ENCODE results near the gene FAM221B. TPM values are rescaled to one million over a fixed set of nuclear protein-coding genes. Genes with fewer than 3 reads are reported as not detected.

Gene FAM221B
- total RNA-seq, 1 donor = not detected

- Histone ChIP-seq H3K9me3 (ENCODE audit: low read depth, low read length) (no peaks in the 10 kb centered on the region), H3K4me1 (ENCODE audit: insufficient read depth, low read length) (no peaks in the 10 kb centered on the region), H3K4me3 (ENCODE audit: low read length) (no peak overlapping the region), H3K27me3 (ENCODE audit: insufficient read depth, low read length) (peaks cover 2% of the 10 kb centered on the region)
These were observed 35.1 kb downstream of the FAM221B start for GRCh38 chr9:35793461-35793860.

DNA sequence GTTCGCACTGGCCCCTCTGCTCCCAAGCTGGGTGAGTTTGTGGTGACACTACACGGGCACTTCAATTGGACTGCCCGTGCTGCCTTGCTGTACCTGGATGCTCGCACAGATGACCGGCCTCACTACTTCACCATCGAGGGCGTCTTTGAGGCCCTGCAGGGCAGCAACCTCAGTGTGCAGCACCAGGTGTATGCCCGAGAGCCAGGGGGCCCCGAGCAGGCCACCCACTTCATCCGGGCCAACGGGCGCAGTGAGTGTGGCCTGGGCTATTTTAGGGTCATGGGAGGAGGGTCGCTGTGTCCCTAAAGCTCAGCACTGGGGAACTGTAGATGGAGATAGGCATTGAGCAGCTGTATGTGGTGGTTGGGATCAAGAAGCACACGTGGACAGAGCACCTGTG, 35.7 kb downstream of the FAM221B start:
- Histone ChIP-seq H3K9me3 (ENCODE audit: low read depth, low read length) (no peaks in the 10 kb centered on the region), H3K27me3 (ENCODE audit: insufficient read depth, low read length) (peaks cover 2% of the 10 kb centered on the region), H3K4me1 (ENCODE audit: insufficient read depth, low read length) (no peaks in the 10 kb centered on the region), H3K4me3 (ENCODE audit: low read length) (no peak overlapping the region)

GRCh38 chr9:35792024-35792813, 36.3 kb downstream of the FAM221B start:
- Histone ChIP-seq H3K4me1 (ENCODE audit: insufficient read depth, low read length) (no peaks in the 10 kb centered on the region), H3K9me3 (ENCODE audit: low read depth, low read length) (no peaks in the 10 kb centered on the region), H3K4me3 (ENCODE audit: low read length) (no peak overlapping the region), H3K27me3 (ENCODE audit: insufficient read depth, low read length) (peaks cover 2% of the 10 kb centered on the region)

GRCh38 chr9:35791297-35791921, 37.1 kb downstream of the FAM221B start, which contains the start of gene NPR2:
NPR2 (plus strand) TSS chr9:35791591; CDS start chr9:35792409, 818 bp downstream.
- H3K9me3 ChIP-seq (ENCODE audit: low read depth, low read length) = no peaks in the 10 kb centered on the region
- H3K27me3 ChIP-seq (ENCODE audit: insufficient read depth, low read length) = peaks cover 2% of the 10 kb centered on the region
- H3K4me3 ChIP-seq (ENCODE audit: low read length) = no peak within 1 kb of the TSS
- H3K4me1 ChIP-seq (ENCODE audit: insufficient read depth, low read length) = no peaks in the 10 kb centered on the region

GRCh38 chr9:35790385-35791296, 37.9 kb downstream of the FAM221B start:
- H3K4me3 ChIP-seq (ENCODE audit: low read length) = no peak overlapping the region
- peaks cover 2% of the 10 kb centered on the region for H3K27me3 ChIP-seq (ENCODE audit: insufficient read depth, low read length)

GRCh38 chr9:35790025-35790384, 38.5 kb downstream of the FAM221B start:
- H3K9me3 ChIP-seq (ENCODE audit: low read depth, low read length) = no peaks in the 10 kb centered on the region
- no peak overlapping the region for H3K4me3 ChIP-seq (ENCODE audit: low read length)
- peaks cover 2% of the 10 kb centered on the region for H3K27me3 ChIP-seq (ENCODE audit: insufficient read depth, low read length)
- no peaks in the 10 kb centered on the region for H3K4me1 ChIP-seq (ENCODE audit: insufficient read depth, low read length)

More at GRCh38 chr9:35790385-35791296, 37.9 kb downstream of the FAM221B start:
- H3K9me3 ChIP-seq (ENCODE audit: low read depth, low read length) = no peaks in the 10 kb centered on the region
- H3K4me1 ChIP-seq (ENCODE audit: insufficient read depth, low read length) = no peaks in the 10 kb centered on the region

DNA sequence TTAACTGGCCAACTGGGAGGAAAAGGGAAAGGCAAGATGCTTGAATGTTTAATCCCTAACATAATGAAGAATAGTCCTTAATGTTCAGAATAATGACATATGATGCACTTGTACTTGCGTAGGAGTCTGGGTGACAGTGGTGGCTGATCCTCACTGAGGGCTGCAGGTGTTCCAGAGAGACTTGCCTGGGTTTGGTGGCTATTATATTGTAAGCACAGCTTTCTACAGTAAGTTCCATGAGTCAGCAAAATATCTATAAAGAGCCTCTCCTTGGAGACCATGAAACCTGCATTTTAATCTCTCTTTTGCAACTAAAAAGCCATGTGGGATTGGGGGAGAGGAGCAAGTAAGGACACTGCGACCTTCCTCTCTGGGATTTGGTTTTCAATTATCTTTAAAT, 39.0 kb downstream of the FAM221B start:
- H3K4me3 ChIP-seq (ENCODE audit: low read length) = no peak overlapping the region
- H3K27me3 ChIP-seq (ENCODE audit: insufficient read depth, low read length) = peaks cover 2% of the 10 kb centered on the region
- H3K4me1 ChIP-seq (ENCODE audit: insufficient read depth, low read length) = no peaks in the 10 kb centered on the region
- H3K9me3 ChIP-seq (ENCODE audit: low read depth, low read length) = no peaks in the 10 kb centered on the region

DNA sequence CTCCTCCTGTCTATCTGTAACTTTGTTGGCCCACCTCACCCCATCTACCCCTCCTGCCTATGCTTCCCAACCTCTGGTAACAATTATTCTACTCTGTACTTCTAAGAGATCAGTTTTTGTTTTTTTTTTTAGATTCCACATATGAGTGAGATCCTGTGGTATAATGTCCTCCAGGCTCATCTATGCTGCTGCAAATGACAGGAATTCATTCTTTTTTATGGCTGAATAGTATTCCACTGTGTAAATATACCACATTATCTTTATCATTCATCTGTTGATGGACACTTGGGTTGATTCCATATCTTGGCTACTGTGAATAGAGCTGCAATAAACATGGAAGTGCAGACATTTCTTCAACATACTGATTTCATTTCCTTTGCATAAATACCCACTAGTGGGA, 45.1 kb downstream of the FAM221B start:
- H3K27me3 ChIP-seq (ENCODE audit: insufficient read depth, low read length) = no peaks in the 10 kb centered on the region
- H3K4me1 ChIP-seq (ENCODE audit: insufficient read depth, low read length) = no peaks in the 10 kb centered on the region
- no peak overlapping the region for H3K4me3 ChIP-seq (ENCODE audit: low read length)
- no peaks in the 10 kb centered on the region for H3K9me3 ChIP-seq (ENCODE audit: low read depth, low read length)

GRCh38 chr9:35781066-35781465, 47.5 kb downstream of the FAM221B start:
- Histone ChIP-seq H3K4me3 (ENCODE audit: low read length) (no peak overlapping the region), H3K4me1 (ENCODE audit: insufficient read depth, low read length) (peaks cover 4% of the 10 kb centered on the region), H3K9me3 (ENCODE audit: low read depth, low read length) (no peaks in the 10 kb centered on the region), H3K27me3 (ENCODE audit: insufficient read depth, low read length) (no peaks in the 10 kb centered on the region)

- H3K9me3 ChIP-seq (ENCODE audit: low read depth, low read length) = no peaks in the 10 kb centered on the region
- no peak overlapping the region for H3K4me3 ChIP-seq (ENCODE audit: low read length)
- H3K27me3 ChIP-seq (ENCODE audit: insufficient read depth, low read length) = no peaks in the 10 kb centered on the region
- H3K4me1 ChIP-seq (ENCODE audit: insufficient read depth, low read length) = peaks cover 16% of the 10 kb centered on the region
These were observed 50.0 kb downstream of the FAM221B start for GRCh38 chr9:35778496-35778895.

- peaks cover 16% of the 10 kb centered on the region for H3K4me1 ChIP-seq (ENCODE audit: insufficient read depth, low read length)
- H3K4me3 ChIP-seq (ENCODE audit: low read length) = no peak overlapping the region
- H3K9me3 ChIP-seq (ENCODE audit: low read depth, low read length) = no peaks in the 10 kb centered on the region
- H3K27me3 ChIP-seq (ENCODE audit: insufficient read depth, low read length) = no peaks in the 10 kb centered on the region
These were observed 52.5 kb downstream of the FAM221B start for GRCh38 chr9:35776018-35776417.

GRCh38 chr9:35774907-35775635, 53.5 kb downstream of the FAM221B start:
- Histone ChIP-seq H3K4me1 (ENCODE audit: insufficient read depth, low read length) (peaks cover 16% of the 10 kb centered on the region), H3K4me3 (ENCODE audit: low read length) (no peak overlapping the region), H3K27me3 (ENCODE audit: insufficient read depth, low read length) (no peaks in the 10 kb centered on the region), H3K9me3 (ENCODE audit: low read depth, low read length) (no peaks in the 10 kb centered on the region)

GRCh38 chr9:35771943-35772342, 56.6 kb downstream of the FAM221B start:
- no peaks in the 10 kb centered on the region for H3K27me3 ChIP-seq (ENCODE audit: insufficient read depth, low read length)
- no peak overlapping the region for H3K4me3 ChIP-seq (ENCODE audit: low read length)
- peaks cover 16% of the 10 kb centered on the region for H3K4me1 ChIP-seq (ENCODE audit: insufficient read depth, low read length)
- no peaks in the 10 kb centered on the region for H3K9me3 ChIP-seq (ENCODE audit: low read depth, low read length)

DNA sequence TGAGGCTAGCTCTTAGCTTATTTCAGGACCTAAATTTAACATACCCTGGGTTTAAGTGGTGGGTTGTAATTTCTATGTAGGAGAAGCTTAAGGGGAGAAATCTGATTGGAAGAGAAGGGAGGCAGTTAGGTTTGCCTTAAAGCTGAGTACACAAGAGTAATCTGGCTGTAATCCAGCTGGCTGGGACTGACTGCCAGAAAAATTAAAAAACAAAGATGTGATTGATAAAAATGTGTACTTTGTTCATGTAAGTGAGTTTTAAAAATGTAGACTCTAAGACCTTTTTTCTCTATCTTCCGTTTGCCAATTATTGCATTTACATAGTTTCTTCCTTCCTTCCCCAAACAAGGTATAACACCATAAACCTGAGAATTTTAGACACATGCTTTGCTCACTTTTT, 57.0 kb downstream of the FAM221B start:
- H3K9me3 ChIP-seq (ENCODE audit: low read depth, low read length) = no peaks in the 10 kb centered on the region
- no peaks in the 10 kb centered on the region for H3K27me3 ChIP-seq (ENCODE audit: insufficient read depth, low read length)
- H3K4me1 ChIP-seq (ENCODE audit: insufficient read depth, low read length) = peaks cover 16% of the 10 kb centered on the region
- H3K4me3 ChIP-seq (ENCODE audit: low read length) = no peak overlapping the region

Measured in mononuclear cell (primary cell).